ENCODE results near the gene POLD1.

GRCh38 chr19:50356691-50357177, 27.4 kb upstream of the POLD1 start:
- TF ChIP-seq EZH2 (IDR thresholded peaks at IDR 0.05; ENCODE audit: insufficient read depth, low read length) (no peak), CTCF (IDR thresholded peaks at IDR 0.05; ENCODE audit: insufficient read depth, low read depth, low read length) (no peak)

Measured in astrocyte (in vitro differentiated cells and primary cell).